ENCODE results near the gene TBC1D5.
"Not testable (repeated sequence)": the region's sequence is repeated elsewhere in the genome, so short reads cannot be mapped to it uniquely, and the experiment has no call there.

The TBC1D5 gene

GRCh38 chr3:17626395-17626794, 116.0 kb downstream of the TBC1D5 start:
- DNase-seq (ENCODE audit: low spot score): no peak
- TF ChIP-seq CTCF (IDR thresholded peaks at IDR 0.05; ENCODE audit: extremely low read depth, insufficient read depth, missing control alignments): no peak
- in situ Hi-C loops (cut with MboI; ENCODE audit: low pct_unique_long_range_greater_than_20kb, low sequenced_read_pairs, unreplicated experiment): no loop called here

- DNase-seq (ENCODE audit: low spot score): no peak
- TF ChIP-seq CTCF (IDR thresholded peaks at IDR 0.05; ENCODE audit: extremely low read depth, insufficient read depth, missing control alignments): no peak
- in situ Hi-C loops (cut with MboI; ENCODE audit: low pct_unique_long_range_greater_than_20kb, low sequenced_read_pairs, unreplicated experiment): no loop called here
Observed at GRCh38 chr3:17625133-17625532, 117.3 kb downstream of the TBC1D5 start.

GRCh38 chr3:17623464-17623863, 119.0 kb downstream of the TBC1D5 start:
- in situ Hi-C loops (cut with MboI; ENCODE audit: low pct_unique_long_range_greater_than_20kb, low sequenced_read_pairs, unreplicated experiment): no loop called here
- DNase-seq (ENCODE audit: low spot score): no peak
- no peak for TF ChIP-seq CTCF (IDR thresholded peaks at IDR 0.05; ENCODE audit: extremely low read depth, insufficient read depth, missing control alignments)

GRCh38 chr3:17619968-17620367, 122.5 kb downstream of the TBC1D5 start:
- DNase-seq (ENCODE audit: low spot score): no peak
- in situ Hi-C loops (cut with MboI; ENCODE audit: low pct_unique_long_range_greater_than_20kb, low sequenced_read_pairs, unreplicated experiment): no loop called here
- TF ChIP-seq CTCF (IDR thresholded peaks at IDR 0.05; ENCODE audit: extremely low read depth, insufficient read depth, missing control alignments): no peak

- in situ Hi-C loops (cut with MboI; ENCODE audit: low pct_unique_long_range_greater_than_20kb, low sequenced_read_pairs, unreplicated experiment); DNase-seq (ENCODE audit: low spot score): not testable (repeated sequence)
Observed at GRCh38 chr3:17613017-17613416, 129.4 kb downstream of the TBC1D5 start.

- no peak for TF ChIP-seq CTCF (IDR thresholded peaks at IDR 0.05; ENCODE audit: extremely low read depth, insufficient read depth, missing control alignments)
- in situ Hi-C loops (cut with MboI; ENCODE audit: low pct_unique_long_range_greater_than_20kb, low sequenced_read_pairs, unreplicated experiment): no loop called here
- DNase-seq (ENCODE audit: low spot score): no peak
Observed at GRCh38 chr3:17607905-17608304, 134.5 kb downstream of the TBC1D5 start.

GRCh38 chr3:17605934-17606333, 136.5 kb downstream of the TBC1D5 start:
- in situ Hi-C loops (cut with MboI; ENCODE audit: low pct_unique_long_range_greater_than_20kb, low sequenced_read_pairs, unreplicated experiment): no loop called here
- TF ChIP-seq CTCF (IDR thresholded peaks at IDR 0.05; ENCODE audit: extremely low read depth, insufficient read depth, missing control alignments): no peak
- no peak for DNase-seq (ENCODE audit: low spot score)

All from GM13977 (cell line).